HepG2 (cell line): ENCODE data around the gene SLC9A9. TPM values are rescaled to one million over a fixed set of nuclear protein-coding genes. Genes with fewer than 3 reads are reported as not detected.

Experiments
- ATAC-seq: fragments of 200-7000 bp; cut with Tn5 transposase; 3 replicates; pipeline ENCODE4 v1.9.1; 2020; ENCODE audit warnings: mild to moderate bottlenecking, moderate library complexity
- BruUV-seq: library from RNA; stranded (reverse); fragments of 400-500 nt; replicated peaks from 2 replicates; lab custom pipeline; 2021; lab: Mats Ljungman, UMichigan
- CTCF ChIA-PET: fragments of 300-600 bp; formaldehyde crosslinking; extraction: SDS; loops from one replicate; lab custom pipeline; 2021; ENCODE audit warnings: low total read pairs, inconsistent platforms, low intra/inter-chr PET ratio; lab: Yijun Ruan, JAX
- POLR2A ChIA-PET: fragments of 350-600 bp; sonication (Branson Sonifier 250); formaldehyde crosslinking; loops from one replicate; lab custom pipeline; 2020; ENCODE audit warnings: antibody characterized with exemption, inconsistent platforms; lab: Yijun Ruan, JAX
- DNase-seq: peaks from one replicate; pipeline ENCODE4 v3.0.0-alpha.2; 2015; ENCODE audit warnings: low spot score
- FAIRE-seq: peaks from 3 replicates; lab custom pipeline; 2011; peaks lifted over from hg19 to GRCh38; lab: Jason Lieb, UNC
- H2AFZ ChIP-seq: one replicate; pipeline ENCODE4 v1.6.1; 2011; ENCODE audit warnings: low read length, inconsistent platforms
- H3K27ac ChIP-seq: fragments of 300-600 bp; 3 replicates; pipeline ENCODE4 v1.8.0; 2011; ENCODE audit warnings: mixed run types, mild to moderate bottlenecking, mixed read lengths, low read length, inconsistent platforms; ENCODE audit not compliant: insufficient read depth; ENCODE audit errors: extremely low read length
- H3K27me3 ChIP-seq, 2 experiments: fragments of 200-600 bp in 1 of 2; 2 replicates in 1 of 2; 3 replicates in 1 of 2; pipeline versions ENCODE4 v1.6.0 to v1.8.0; 2011; ENCODE audit warnings: low read length in 2 of 2, mild to moderate bottlenecking in 2 of 2, moderate library complexity in 2 of 2, inconsistent platforms in 1 of 2; ENCODE audit not compliant: insufficient read depth in 2 of 2, control insufficient read depth in 1 of 2
- H3K36me3 ChIP-seq, 2 experiments: fragments of 200-600 bp in 1 of 2; replicated peaks in 1 of 2; 2 replicates in 1 of 2; 3 replicates in 1 of 2; pipeline versions ENCODE4 v1.5.1 to v1.8.0; 2011; ENCODE audit warnings: low read length in 2 of 2, inconsistent platforms in 1 of 2; ENCODE audit not compliant: insufficient read depth in 2 of 2, control insufficient read depth in 1 of 2
- H3K4me1 ChIP-seq: 2 replicates; pipeline ENCODE4 v1.5.1; 2012; ENCODE audit warnings: low read length, inconsistent platforms; ENCODE audit not compliant: insufficient read depth
- H3K4me2 ChIP-seq: 2 replicates; pipeline ENCODE4 v1.6.0; 2011; ENCODE audit warnings: low read depth, low read length, inconsistent platforms
- H3K4me3 ChIP-seq, 3 experiments: fragments of 200-600 bp in 1 of 3; sonication (generic), shearing (Covaris generic) in 1 of 3; replicated peaks in 1 of 3; 2 replicates each; pipeline ENCODE4 v1.5.1; 2011 to 2016; ENCODE audit warnings: low read length in 3 of 3, inconsistent platforms in 2 of 3, low read depth in 2 of 3, mild to moderate bottlenecking in 2 of 3, control low read depth in 1 of 3, mixed read lengths in 1 of 3; ENCODE audit not compliant: insufficient read depth in 1 of 3
- H3K79me2 ChIP-seq: one replicate; pipeline ENCODE4 v1.6.1; 2011; ENCODE audit warnings: low read length, inconsistent platforms; ENCODE audit not compliant: insufficient read depth
- H3K9ac ChIP-seq: 2 replicates; pipeline ENCODE4 v1.6.0; 2011; ENCODE audit warnings: mild to moderate bottlenecking, low read depth, low read length, inconsistent platforms; ENCODE audit not compliant: insufficient read depth
- H3K9me3 ChIP-seq: 2 replicates; pipeline ENCODE4 v1.5.1; 2012; ENCODE audit warnings: mild to moderate bottlenecking, low read length
- H4K20me1 ChIP-seq: 2 replicates; pipeline ENCODE4 v1.6.0; 2011; ENCODE audit warnings: inconsistent platforms, mild to moderate bottlenecking, low read length, moderate library complexity; ENCODE audit not compliant: insufficient read depth
- ELF1 ChIP-seq: sonication (generic); formaldehyde crosslinking; IDR thresholded peaks from 2 replicates; pipeline ENCODE4 v1.4.0; 2020; ENCODE audit warnings: missing genetic modification reagents
- GTF2F1 ChIP-seq: fragments of 150-350 bp; IDR thresholded peaks from 2 replicates; pipeline ENCODE4 v1.6.1; 2014; ENCODE audit warnings: low read length
- ZNF543 ChIP-seq: sonication (generic); formaldehyde crosslinking; IDR thresholded peaks from 2 replicates; pipeline ENCODE4 v1.4.0; 2020; ENCODE audit warnings: mild to moderate bottlenecking, missing genetic modification reagents
- WGBS: methylation state at CpG from one replicate; pipeline ENCODE4 v1.1.6; 2017; ENCODE audit warnings: low lambda C conversion rate; 5-methylcytosine and 5-hydroxymethylcytosine counted together
- in situ Hi-C: cut with HindIII; loops from 2 replicates; pipeline ENCODE4 v1.10.0; 2017; ENCODE audit warnings: low pct_unique_long_range_greater_than_20kb; ENCODE audit not compliant: extremely low pct_ligation_motif_present
- intact Hi-C: fragments of 100-400 bp; cut with micrococcal nuclease; formaldehyde crosslinking; loops from one replicate; pipeline ENCODE4 v1.10.0; 2022; ENCODE audit not compliant: unreplicated experiment
- polyA plus RNA-seq, 8 experiments: library from polyadenylated mRNA; depleted of rRNA in 3 of 8; stranded (reverse) in 7 of 8; unstranded in 1 of 8; fragments of >200 nt; fragmentation: Illumina TruSeq in 4 of 8; extraction: Trizol in 4 of 8; gene quantifications; 2 replicates each; pipeline versions ENCODE4 v1.2.1 to v1.2.3, GENCODE V29; 2011 to 2016; ENCODE audit warnings: low read depth in 4 of 8, missing spikeins in 1 of 8, mixed read lengths in 1 of 8; ENCODE audit not compliant: insufficient read depth in 1 of 8
- total RNA-seq, 5 experiments: library from RNA; depleted of rRNA; stranded (reverse); fragments of >200 nt; fragmentation: Illumina TruSeq; extraction: Trizol; gene quantifications; 2 replicates each; pipeline ENCODE4 v1.2.3, GENCODE V29; 2016; ENCODE audit warnings: low read depth in 1 of 5
- TF ChIP-seq, protein P1 (sequence below): sonication (generic); formaldehyde crosslinking; IDR thresholded peaks from one replicate; pipeline ENCODE4 v1.5.1; 2020; ENCODE audit warnings: mild to moderate bottlenecking, missing genetic modification reagents; ENCODE audit errors: not compliant biosample characterization

SLC9A9 gene
- total and polyA plus RNA-seq, 2 of the 13 experiments (the other 11 are each of a cell fraction or from before 2014, with no cell fraction given), result not detected

DNA sequence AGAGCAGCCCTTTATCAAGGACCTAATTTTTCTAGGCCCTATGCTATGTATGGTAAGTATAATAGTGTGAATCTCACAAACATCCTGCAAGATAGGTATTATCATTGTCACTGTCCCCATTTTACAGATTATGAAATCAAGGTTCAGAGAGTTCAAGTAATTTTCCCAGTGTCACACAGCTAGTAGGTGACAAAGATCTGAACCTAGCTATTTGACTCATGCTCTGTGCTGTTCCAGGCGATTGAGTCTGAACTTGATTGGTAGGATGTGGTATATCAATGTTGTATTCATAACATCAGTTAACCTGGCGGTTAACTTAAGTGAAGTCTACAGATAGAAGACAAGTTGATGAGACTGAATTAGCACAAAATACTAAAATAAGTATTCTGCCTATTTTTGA, 498.8 kb downstream of the SLC9A9 start:
- H3K4me2 ChIP-seq, result no peak overlapping the region
- TF ChIP-seq GTF2F1, result no peak
- TF ChIP-seq ZNF543 (CRISPR knock-in tag), result no peak
- TF ChIP-seq ELF1 (CRISPR knock-in tag), result no peak
- TF ChIP-seq, protein P1, sequence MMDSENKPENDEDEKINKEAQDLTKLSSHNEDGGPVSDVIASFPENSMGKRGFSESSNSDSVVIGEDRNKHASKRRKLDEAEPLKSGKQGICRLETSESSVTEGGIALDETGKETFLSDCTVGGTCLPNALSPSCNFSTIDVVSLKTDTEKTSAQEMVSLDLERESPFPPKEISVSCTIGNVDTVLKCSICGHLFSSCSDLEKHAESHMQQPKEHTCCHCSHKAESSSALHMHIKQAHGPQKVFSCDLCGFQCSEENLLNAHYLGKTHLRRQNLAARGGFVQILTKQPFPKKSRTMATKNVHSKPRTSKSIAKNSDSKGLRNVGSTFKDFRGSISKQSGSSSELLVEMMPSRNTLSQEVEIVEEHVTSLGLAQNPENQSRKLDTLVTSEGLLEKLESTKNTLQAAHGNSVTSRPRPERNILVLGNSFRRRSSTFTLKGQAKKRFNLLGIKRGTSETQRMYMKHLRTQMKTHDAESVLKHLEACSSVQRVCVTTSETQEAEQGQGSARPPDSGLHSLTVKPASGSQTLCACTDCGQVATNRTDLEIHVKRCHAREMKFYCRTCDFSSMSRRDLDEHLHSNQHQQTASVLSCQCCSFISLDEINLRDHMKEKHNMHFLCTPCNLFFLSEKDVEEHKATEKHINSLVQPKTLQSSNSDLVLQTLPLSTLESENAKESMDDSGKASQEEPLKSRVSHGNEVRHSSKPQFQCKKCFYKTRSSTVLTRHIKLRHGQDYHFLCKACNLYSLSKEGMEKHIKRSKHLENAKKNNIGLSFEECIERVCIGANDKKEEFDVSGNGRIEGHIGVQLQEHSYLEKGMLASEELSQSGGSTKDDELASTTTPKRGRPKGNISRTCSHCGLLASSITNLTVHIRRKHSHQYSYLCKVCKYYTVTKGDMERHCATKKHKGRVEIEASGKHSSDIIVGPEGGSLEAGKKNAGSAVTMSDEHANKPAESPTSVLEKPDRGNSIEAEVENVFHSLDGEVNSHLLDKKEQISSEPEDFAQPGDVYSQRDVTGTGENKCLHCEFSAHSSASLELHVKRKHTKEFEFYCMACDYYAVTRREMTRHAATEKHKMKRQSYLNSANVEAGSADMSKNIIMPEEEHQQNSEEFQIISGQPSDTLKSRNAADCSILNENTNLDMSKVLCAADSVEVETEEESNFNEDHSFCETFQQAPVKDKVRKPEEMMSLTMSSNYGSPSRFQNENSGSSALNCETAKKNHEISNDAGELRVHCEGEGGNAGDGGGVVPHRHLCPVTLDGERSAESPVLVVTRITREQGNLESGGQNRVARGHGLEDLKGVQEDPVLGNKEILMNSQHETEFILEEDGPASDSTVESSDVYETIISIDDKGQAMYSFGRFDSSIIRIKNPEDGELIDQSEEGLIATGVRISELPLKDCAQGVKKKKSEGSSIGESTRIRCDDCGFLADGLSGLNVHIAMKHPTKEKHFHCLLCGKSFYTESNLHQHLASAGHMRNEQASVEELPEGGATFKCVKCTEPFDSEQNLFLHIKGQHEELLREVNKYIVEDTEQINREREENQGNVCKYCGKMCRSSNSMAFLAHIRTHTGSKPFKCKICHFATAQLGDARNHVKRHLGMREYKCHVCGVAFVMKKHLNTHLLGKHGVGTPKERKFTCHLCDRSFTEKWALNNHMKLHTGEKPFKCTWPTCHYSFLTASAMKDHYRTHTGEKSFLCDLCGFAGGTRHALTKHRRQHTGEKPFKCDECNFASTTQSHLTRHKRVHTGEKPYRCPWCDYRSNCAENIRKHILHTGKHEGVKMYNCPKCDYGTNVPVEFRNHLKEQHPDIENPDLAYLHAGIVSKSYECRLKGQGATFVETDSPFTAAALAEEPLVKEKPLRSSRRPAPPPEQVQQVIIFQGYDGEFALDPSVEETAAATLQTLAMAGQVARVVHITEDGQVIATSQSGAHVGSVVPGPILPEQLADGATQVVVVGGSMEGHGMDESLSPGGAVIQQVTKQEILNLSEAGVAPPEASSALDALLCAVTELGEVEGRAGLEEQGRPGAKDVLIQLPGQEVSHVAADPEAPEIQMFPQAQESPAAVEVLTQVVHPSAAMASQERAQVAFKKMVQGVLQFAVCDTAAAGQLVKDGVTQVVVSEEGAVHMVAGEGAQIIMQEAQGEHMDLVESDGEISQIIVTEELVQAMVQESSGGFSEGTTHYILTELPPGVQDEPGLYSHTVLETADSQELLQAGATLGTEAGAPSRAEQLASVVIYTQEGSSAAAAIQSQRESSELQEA (CRISPR knock-in tag), result no peak
- TF ChIP-seq, all 625 proteins: peak for 0
- no peaks in the 10 kb centered on the region for H3K9me3 ChIP-seq
- H3K9ac ChIP-seq, result no peak overlapping the region
- ChIA-PET CTCF (no interaction called here), POLR2A (no interaction called here)
- no peaks in the 10 kb centered on the region for H3K4me1 ChIP-seq
- no peak overlapping the region for H3K27ac ChIP-seq
- ATAC-seq (no peak), FAIRE-seq (no peak), DNase-seq (no peak)
- intact Hi-C loops, result no loop called here
- H3K36me3 ChIP-seq, result no peaks in the 10 kb centered on the region
- H3K27me3 ChIP-seq, result peaks cover 0 to 1% of the 10 kb centered on the region in 2 experiments; a peak in 1 of 5 replicates
- H4K20me1 ChIP-seq, result no peaks in the 10 kb centered on the region
- BruUV-seq, result no TSS peak
- no peak overlapping the region for H2AFZ ChIP-seq
- no peak overlapping the region for H3K4me3 ChIP-seq
- 3% methylated on average over 2 of the region's 2 CpGs for WGBS
- no peaks in the 10 kb centered on the region for H3K79me2 ChIP-seq
- in situ Hi-C loops, result no loop called here
